Vein endothelial cell (primary cell): ENCODE measurements around the gene DNAJB13. TPM values are rescaled to one million over a fixed set of nuclear protein-coding genes. Genes with fewer than 3 reads are reported as not detected.

Experiments
- total RNA-seq: library from RNA; depleted of rRNA; stranded (reverse); fragments of >200 nt; gene quantifications from 2 replicates; pipeline ENCODE4 v1.2.3, GENCODE V29; 2012

The DNAJB13 gene
- total RNA-seq = not detected in 2 replicates

GRCh38 chr11:73950869-73951710, at the start of gene DNAJB13:
Gene DNAJB13 (plus strand): TSS chr11:73951026. CDS start chr11:73951070, 44 bp downstream.

GRCh38 chr11:73982595-73982989, 31.8 kb downstream of the DNAJB13 start, which contains the start of gene UCP2:
Gene UCP2 (minus strand): TSS chr11:73982843. CDS start chr11:73978378, 4,465 bp downstream.

GRCh38 chr11:74008373-74009229, 57.8 kb downstream of the DNAJB13 start, which contains the start of gene UCP3:
Gene UCP3 (minus strand): TSS chr11:74009085. CDS start chr11:74007042, 2,043 bp downstream.

Other genes starting within 250 kb of the DNAJB13 start
- gene RAB6A, start 190.0 kb upstream of the DNAJB13 start, total RNA-seq = 125 and 179 TPM in 2 replicates
- gene MRPL48, start 163.2 kb upstream of the DNAJB13 start, total RNA-seq = 23.8 and 24.0 TPM in 2 replicates
- 72.1 and 73.5 TPM in 2 replicates for gene COA4, start 74.2 kb upstream of the DNAJB13 start, total RNA-seq
- gene PAAF1, start 74.0 kb upstream of the DNAJB13 start, total RNA-seq = 5.9 and 7.9 TPM in 2 replicates
- gene UCP2, start 31.8 kb downstream of the DNAJB13 start, total RNA-seq = under 0.01 and 4.2 TPM in 2 replicates
- 0.33 and 0.67 TPM in 2 replicates for gene UCP3, start 58.1 kb downstream of the DNAJB13 start, total RNA-seq
- gene C2CD3, start 220.0 kb downstream of the DNAJB13 start, total RNA-seq = 18.4 and 22.9 TPM in 2 replicates
- gene PPME1, start 220.3 kb downstream of the DNAJB13 start, total RNA-seq = 19.3 and 26.5 TPM in 2 replicates